Gastroesophageal sphincter (tissue), 3 donors: ENCODE results near the gene A2M.

ENCODE experiments used
- CTCF ChIP-seq, 4 experiments: fragments of 200-600 bp in 2 of 4; fragments of 450-650 bp in 2 of 4; sonication (generic) in 1 of 4; IDR thresholded peaks; one replicate each; pipeline ENCODE4 v1.5.1; 2017 to 2019; ENCODE audit warnings: antibody characterized with exemption in 4 of 4, mild to moderate bottlenecking in 2 of 4, moderate library complexity in 2 of 4
- POLR2A ChIP-seq, 2 donors: fragments of 450-650 bp; IDR thresholded peaks; one replicate each; pipeline ENCODE4 v1.6.1; 2017; ENCODE audit warnings: antibody characterized with exemption in 2 of 2, mild to moderate bottlenecking in 2 of 2, moderate library complexity in 1 of 2

GRCh38 chr12:9083793-9084192 lies 31.9 kb downstream of the A2M start:
- TF ChIP-seq CTCF (IDR thresholded peaks at IDR 0.05) (no peak), POLR2A (IDR thresholded peaks at IDR 0.05) (no peak)
